ENCODE results near the gene TMEM132A.

TMEM132A gene

DNA sequence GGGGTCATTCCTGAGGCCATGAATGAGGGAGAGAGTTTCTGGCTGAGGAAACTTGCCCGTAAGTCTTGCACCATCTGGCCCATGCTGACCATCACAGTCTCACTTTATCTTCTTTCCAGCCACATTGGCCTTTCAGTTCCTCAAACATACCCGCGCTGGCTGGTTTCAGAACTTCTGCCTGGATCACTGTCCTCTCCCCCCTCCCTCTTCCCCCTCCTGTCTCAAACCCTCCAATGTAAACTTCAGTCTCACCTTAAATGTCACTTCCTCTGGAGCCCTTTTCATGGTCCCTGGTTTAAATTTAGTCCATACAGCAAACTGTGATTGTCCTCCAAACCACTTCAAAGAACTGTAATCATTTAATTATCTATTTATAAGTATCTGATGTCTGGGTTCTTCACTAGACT, 14.0 kb upstream of the TMEM132A start:
- Mint-ChIP-seq H3K27me3 (no peaks in the 10 kb centered on the region), H3K4me3 (peak overlapping the region; percentile 58), H3K36me3 (ENCODE audit: insufficient read depth) (peaks cover 18% of the 10 kb centered on the region), H3K9me3 (no peaks in the 10 kb centered on the region), H3K27ac (ENCODE audit: low read depth) (peak overlapping the region; percentile 89), H3K4me1 (peaks cover 61% of the 10 kb centered on the region)
- DNase-seq (ENCODE audit: low spot score in 2 of 2) (no peak), ATAC-seq (replicated peaks; ENCODE audit: extremely low read depth, poor library complexity, severe bottlenecking) (no peak)

DNA sequence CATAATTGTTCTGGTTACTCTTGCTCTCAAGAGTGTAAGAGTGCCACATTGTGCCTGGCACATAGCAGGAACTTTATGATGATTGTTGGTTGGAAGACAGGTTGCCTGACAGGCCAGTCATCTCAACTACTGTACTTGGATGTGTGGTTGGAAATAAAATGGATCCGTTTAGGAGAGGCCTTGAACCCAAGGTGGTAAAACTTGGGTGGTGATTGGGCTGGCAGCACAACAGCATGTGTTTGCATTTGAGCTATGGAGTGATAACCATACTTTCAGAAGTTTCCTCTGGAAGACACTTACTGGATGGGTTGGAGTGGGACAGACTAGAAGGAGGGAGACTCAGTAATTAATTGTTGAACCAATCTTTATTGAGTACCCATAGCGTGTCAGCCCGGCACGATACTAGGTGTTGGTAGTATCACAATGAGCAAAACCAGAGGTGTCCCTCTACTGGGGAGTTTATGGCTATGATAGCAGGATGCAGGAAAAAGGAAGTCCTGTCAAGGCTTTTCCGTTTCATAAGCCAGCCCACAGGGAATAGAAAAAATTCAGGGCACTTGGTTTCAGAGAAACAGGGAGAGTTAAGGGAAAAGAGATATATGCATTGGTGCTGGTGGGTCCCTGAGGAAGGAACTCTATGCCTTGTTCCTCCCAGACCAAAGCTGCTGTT, 13.4 kb upstream of the TMEM132A start:
- Mint-ChIP-seq H3K4me1 (peaks cover 61% of the 10 kb centered on the region), H3K9me3 (no peaks in the 10 kb centered on the region), H3K27ac (ENCODE audit: low read depth) (peak overlapping the region; percentile 89), H3K36me3 (ENCODE audit: insufficient read depth) (peaks cover 19% of the 10 kb centered on the region), H3K27me3 (no peaks in the 10 kb centered on the region), H3K4me3 (peak overlapping the region; percentile 58)
- ATAC-seq (replicated peaks; ENCODE audit: extremely low read depth, poor library complexity, severe bottlenecking) = no peak
- DNase-seq (ENCODE audit: low spot score in 2 of 2) = no peak

DNA sequence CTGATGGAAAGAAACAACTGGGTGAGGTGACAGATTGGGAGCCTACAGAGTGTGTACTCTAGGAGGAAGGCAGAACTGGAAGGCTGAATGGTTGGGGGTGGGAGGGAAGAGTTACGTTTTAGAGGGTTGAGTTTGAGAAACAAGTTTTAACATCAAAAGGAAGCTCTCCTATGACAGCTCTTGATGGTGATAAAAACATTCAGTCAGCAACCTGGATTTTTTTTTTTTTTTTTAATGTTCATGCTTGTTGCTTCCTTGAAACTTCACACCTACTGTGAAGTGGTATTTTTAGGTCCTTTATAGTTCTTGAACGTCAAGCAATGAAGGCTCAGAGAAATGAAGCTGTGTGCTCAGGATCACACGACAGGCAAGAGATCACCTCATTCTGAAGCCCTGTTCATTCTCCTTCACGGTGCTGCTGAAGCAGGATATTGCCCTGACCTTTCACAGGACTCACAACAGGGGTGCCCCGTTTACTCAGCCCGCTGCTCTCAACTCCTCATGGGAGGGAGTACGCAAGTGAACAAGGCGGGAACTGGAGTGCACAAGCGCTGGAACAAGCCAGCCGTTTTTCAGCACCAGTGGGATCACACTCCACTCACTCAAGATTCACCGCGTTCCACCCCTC, 11.9 kb upstream of the TMEM132A start:
- H3K9me3 Mint-ChIP-seq = no peaks in the 10 kb centered on the region
- peak; percentile 59 for ATAC-seq (replicated peaks; ENCODE audit: extremely low read depth, poor library complexity, severe bottlenecking)
- peak in 1 of 2 donors; percentile 33 for DNase-seq (ENCODE audit: low spot score in 2 of 2)
- peak overlapping the region; percentile 95 for H3K4me3 Mint-ChIP-seq
- H3K4me1 Mint-ChIP-seq = peaks cover 66% of the 10 kb centered on the region
- peak overlapping the region; percentile 89 for H3K27ac Mint-ChIP-seq (ENCODE audit: low read depth)
- no peaks in the 10 kb centered on the region for H3K27me3 Mint-ChIP-seq
- H3K36me3 Mint-ChIP-seq (ENCODE audit: insufficient read depth) = peaks cover 13% of the 10 kb centered on the region

DNA sequence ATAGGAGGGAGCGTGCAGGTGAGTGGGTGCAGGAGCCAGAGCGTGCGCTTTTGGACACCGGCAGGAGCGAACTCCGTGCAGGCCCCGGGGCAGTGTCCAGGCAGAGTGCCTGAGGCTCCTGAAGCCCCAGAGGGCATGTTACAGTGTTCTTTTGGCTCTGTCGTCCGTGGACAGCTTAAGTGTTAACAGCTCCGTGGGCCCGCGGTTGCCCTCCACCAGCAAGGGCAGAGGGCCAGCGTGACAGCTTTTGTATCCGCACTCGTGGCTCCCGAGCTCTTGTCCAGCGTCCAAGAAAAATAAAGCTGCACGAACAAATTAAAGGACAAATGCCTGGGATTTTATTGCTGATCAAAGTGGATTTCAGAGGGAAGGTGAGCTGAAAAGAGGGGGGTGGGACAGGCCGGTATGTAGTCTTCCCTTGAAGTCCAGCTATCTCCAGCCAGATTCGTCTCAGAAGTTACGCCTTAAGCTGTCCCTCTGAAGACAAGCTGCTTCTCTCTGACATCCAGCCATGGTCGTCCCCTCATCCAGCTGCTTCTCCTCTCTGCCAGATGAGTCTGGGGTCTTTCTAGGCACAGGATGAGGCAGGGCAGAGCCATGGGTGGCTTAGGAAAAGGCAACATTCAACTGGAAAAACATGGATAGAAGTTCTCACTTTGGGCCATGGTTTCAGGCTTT, 11.3 kb upstream of the TMEM132A start:
- H3K27ac Mint-ChIP-seq (ENCODE audit: low read depth) = peak overlapping the region; percentile 95
- no peak for ATAC-seq (replicated peaks; ENCODE audit: extremely low read depth, poor library complexity, severe bottlenecking)
- H3K4me3 Mint-ChIP-seq = peak overlapping the region; percentile 95
- peaks cover 13% of the 10 kb centered on the region for H3K36me3 Mint-ChIP-seq (ENCODE audit: insufficient read depth)
- H3K27me3 Mint-ChIP-seq = no peaks in the 10 kb centered on the region
- DNase-seq (ENCODE audit: low spot score in 2 of 2) = no peak
- no peaks in the 10 kb centered on the region for H3K9me3 Mint-ChIP-seq
- peaks cover 61% of the 10 kb centered on the region for H3K4me1 Mint-ChIP-seq

DNA sequence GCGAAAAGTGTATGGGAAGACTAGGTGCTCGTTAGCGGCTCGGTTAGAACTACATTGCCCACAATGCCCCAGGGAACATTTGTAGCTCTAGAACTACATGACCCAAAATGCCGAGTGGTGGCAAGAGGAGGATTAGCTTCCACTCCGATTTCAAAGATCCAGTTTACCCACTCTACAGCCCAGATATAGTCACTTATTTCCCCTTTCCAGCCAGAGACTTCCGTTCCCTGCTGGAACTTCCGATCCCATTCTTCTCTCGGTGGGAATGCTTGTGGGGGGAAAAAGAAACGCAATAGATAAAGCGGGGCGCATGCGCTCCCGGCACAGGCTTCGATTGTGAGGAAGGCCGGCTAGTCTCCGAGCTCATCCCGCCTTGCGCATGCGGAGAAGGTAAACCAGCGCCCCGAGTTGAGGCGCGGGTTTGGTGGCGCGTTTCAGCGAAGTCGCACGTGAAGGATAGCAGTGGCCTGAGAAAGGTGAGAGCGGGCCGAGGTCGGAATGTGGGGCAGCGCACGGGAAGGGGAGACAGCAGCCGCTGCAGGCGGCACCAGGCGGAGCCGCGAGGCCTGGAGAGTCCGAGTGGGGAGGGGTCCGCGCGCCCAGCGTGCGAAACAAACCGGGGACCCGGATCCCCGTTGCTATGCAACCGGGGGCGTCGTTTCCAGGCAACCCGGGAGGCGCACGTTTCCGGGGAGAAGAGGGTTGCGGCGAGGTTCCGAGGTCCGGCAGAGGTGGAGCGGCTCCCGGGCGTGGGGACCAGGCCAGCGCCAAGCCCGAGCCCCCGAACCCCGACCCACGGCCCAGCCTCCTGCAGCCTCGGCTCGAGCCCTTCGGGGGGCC, 10.2 kb upstream of the TMEM132A start, which contains the start of gene TMEM109:
TMEM109 (plus strand) TSS at position 366 of the 840 bp plus-strand sequence. CDS start 5,536 bp downstream, outside the sequence.
- Mint-ChIP-seq H3K27me3 (no peaks in the 10 kb centered on the region), H3K9me3 (no peaks in the 10 kb centered on the region), H3K36me3 (ENCODE audit: insufficient read depth) (peaks cover 13% of the 10 kb centered on the region), H3K4me3 (peak within 1 kb of the TSS; percentile 95), H3K27ac (ENCODE audit: low read depth) (peak within 1 kb of the TSS; percentile 95), H3K4me1 (peaks cover 61% of the 10 kb centered on the region)
- ATAC-seq (replicated peaks; ENCODE audit: extremely low read depth, poor library complexity, severe bottlenecking) (peak; percentile 57), DNase-seq (ENCODE audit: low spot score in 2 of 2) (peak; percentile 74 to 79)

DNA sequence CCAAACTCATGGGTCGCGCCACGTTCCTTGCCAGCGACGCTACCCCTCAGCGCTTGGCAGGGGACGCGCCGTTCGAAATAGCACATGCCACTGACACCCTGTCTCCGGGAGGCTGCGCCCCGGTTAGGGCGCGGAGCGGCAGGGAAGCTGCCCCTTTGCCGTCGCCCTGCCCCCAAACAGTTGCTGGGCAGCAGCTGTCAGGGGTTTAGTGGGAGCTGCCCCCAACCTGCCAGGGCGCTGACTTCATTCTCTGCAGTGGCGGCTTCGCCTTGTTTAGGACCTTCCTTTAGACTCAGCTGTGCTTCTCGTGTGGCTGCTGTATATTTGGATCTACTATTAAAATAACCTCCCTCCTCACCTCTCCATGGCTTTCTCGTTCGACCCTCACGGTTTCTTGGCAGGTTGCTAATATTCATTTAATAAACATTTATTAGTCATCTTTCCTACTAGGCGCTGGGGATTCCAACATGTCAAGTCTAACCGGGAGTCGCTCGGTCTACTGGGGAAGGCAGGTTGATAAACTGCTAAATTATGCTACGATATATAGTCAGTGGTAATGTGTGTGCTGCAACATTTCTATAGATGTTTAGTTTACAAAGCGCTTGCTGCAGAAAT, 9.5 kb upstream of the TMEM132A start:
- H3K4me3 Mint-ChIP-seq = peak overlapping the region; percentile 95
- H3K9me3 Mint-ChIP-seq = no peaks in the 10 kb centered on the region
- H3K27me3 Mint-ChIP-seq = no peaks in the 10 kb centered on the region
- peaks cover 61% of the 10 kb centered on the region for H3K4me1 Mint-ChIP-seq
- peaks cover 19% of the 10 kb centered on the region for H3K36me3 Mint-ChIP-seq (ENCODE audit: insufficient read depth)
- H3K27ac Mint-ChIP-seq (ENCODE audit: low read depth) = peak overlapping the region; percentile 79
- DNase-seq (ENCODE audit: low spot score in 2 of 2) = no peak
- no peak for ATAC-seq (replicated peaks; ENCODE audit: extremely low read depth, poor library complexity, severe bottlenecking)

DNA sequence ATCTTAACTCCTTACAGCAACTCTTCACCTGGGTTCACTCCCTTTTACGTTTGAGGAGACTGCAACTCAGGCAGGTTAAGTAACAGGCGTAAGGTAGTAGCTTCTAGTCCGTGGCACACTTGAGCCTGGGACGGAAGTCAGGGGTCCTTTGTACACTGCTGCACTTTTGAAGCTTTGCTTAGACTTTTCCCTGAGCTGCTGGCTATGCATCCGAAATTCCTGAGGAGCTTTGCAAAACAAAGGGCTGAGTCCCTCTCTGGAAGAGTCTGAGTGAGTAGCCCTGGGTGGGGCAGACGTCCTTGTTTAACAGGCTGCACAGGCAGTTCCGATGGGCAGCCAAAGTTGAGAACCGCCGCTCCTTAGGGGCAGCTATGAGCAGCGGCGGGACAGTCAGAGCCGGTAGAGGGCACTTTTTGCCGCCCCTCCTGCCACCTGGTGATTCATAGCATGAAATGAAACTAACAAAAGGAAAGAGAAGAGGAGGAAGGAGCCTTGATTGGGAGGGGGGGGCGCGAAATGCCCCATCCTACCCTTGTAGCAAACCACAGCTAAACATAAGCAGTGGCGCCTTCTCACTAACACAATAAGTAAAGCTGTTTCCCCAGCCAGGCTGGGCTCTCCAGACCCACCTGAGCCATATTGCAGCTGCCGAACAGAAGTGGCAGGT, 8.9 kb upstream of the TMEM132A start:
- Mint-ChIP-seq H3K4me3 (peak overlapping the region; percentile 95), H3K4me1 (peaks cover 57% of the 10 kb centered on the region), H3K27me3 (no peaks in the 10 kb centered on the region), H3K27ac (ENCODE audit: low read depth) (peak overlapping the region; percentile 79), H3K9me3 (no peaks in the 10 kb centered on the region), H3K36me3 (ENCODE audit: insufficient read depth) (peaks cover 24% of the 10 kb centered on the region)
- ATAC-seq (replicated peaks; ENCODE audit: extremely low read depth, poor library complexity, severe bottlenecking) (peak; percentile 52), DNase-seq (ENCODE audit: low spot score in 2 of 2) (peak; percentile 44 to 63)

DNA sequence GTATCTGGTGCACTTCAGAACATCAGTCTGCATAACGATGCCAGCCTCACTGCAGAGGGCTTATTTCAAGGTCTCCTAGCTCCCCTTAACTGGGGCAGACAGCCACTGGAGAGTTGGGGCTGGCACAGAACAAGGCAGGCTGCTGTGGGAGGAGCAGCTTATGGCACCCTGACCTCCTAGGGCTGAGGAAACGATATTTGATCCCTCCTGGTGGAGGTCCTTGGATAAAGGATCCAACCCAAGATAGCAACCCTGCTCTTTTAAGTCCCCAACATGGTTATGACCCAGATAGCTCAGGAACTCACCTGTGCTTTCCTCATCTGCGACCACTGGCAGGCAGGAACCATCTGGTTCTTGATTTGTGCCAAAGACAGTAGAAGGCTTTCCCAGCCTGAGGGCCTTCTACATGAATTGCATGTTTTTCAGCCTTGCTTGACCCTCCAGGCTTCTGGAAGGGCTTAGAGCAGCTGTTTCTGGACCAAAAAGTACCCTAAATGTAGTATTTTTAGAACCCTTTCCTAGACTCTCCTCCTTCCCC, 7.5 kb upstream of the TMEM132A start:
- H3K36me3 Mint-ChIP-seq (ENCODE audit: insufficient read depth) = peaks cover 31% of the 10 kb centered on the region
- no peaks in the 10 kb centered on the region for H3K9me3 Mint-ChIP-seq
- H3K4me1 Mint-ChIP-seq = peaks cover 45% of the 10 kb centered on the region
- peak overlapping the region; percentile 3 for H3K4me3 Mint-ChIP-seq
- ATAC-seq (replicated peaks; ENCODE audit: extremely low read depth, poor library complexity, severe bottlenecking) (no peak), DNase-seq (ENCODE audit: low spot score in 2 of 2) (no peak)
- no peak overlapping the region for H3K27ac Mint-ChIP-seq (ENCODE audit: low read depth)
- no peaks in the 10 kb centered on the region for H3K27me3 Mint-ChIP-seq

DNA sequence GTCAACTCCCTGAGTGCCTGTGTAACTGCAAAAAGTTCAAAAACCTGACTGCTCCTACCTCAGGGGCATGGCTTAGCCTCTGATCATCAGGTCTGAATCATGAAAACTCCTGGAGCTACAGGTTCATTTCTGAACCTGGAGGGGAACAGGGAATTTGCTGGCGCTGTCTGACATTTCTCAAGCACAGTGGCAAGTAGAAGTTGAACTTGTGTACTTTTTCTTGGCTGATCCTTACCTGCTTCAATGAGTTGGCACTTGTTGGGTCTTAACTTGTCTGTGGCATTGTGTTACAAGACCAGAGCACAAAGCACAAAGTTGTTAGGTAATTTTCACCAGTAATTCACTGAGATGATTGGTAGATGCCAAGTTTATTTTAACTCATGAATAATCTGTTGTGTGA, 7.0 kb upstream of the TMEM132A start:
- ATAC-seq (replicated peaks; ENCODE audit: extremely low read depth, poor library complexity, severe bottlenecking) = no peak
- no peaks in the 10 kb centered on the region for H3K9me3 Mint-ChIP-seq
- H3K27ac Mint-ChIP-seq (ENCODE audit: low read depth) = no peak overlapping the region
- no peaks in the 10 kb centered on the region for H3K27me3 Mint-ChIP-seq
- no peak overlapping the region for H3K4me3 Mint-ChIP-seq
- peaks cover 42% of the 10 kb centered on the region for H3K4me1 Mint-ChIP-seq
- H3K36me3 Mint-ChIP-seq (ENCODE audit: insufficient read depth) = peaks cover 31% of the 10 kb centered on the region
- no peak for DNase-seq (ENCODE audit: low spot score in 2 of 2)

DNA sequence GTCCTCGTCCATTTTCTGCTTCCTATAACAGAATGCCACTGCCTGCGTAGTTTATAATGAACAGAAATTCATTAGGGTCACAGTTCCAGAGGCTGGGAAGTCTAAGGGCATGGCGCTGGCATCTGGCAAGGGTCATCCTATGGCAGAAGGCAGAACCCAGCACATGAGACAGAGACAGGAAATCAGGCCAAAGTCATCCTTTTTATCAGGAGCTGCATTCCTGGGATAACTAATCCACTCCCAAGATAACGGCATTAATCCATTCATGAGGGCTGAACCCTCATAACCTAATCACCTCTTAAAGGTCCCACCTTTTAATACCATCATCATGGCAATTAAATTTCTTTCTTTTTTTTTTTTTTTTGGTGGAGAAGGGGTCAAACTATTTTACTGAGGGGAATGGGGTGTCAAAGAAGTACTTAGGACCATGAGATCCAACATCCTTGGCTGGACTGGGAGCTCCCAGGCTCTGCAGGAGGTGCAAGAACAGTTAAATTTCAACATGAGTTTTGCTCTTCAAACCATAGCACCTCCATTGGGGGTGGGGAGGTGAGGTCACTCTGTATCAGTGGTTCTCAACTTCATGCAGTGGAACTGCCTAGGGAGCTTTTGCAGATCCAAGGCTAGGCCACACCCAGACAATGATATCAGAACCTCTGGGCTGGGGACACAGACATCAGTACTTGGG, 5.9 kb upstream of the TMEM132A start:
- H3K4me3 Mint-ChIP-seq = no peak overlapping the region
- DNase-seq (ENCODE audit: low spot score in 2 of 2) (no peak), ATAC-seq (replicated peaks; ENCODE audit: extremely low read depth, poor library complexity, severe bottlenecking) (no peak)
- no peak overlapping the region for H3K27ac Mint-ChIP-seq (ENCODE audit: low read depth)
- H3K9me3 Mint-ChIP-seq = no peaks in the 10 kb centered on the region
- peaks cover 3% of the 10 kb centered on the region for H3K27me3 Mint-ChIP-seq
- H3K36me3 Mint-ChIP-seq (ENCODE audit: insufficient read depth) = peaks cover 29% of the 10 kb centered on the region
- peaks cover 43% of the 10 kb centered on the region for H3K4me1 Mint-ChIP-seq

DNA sequence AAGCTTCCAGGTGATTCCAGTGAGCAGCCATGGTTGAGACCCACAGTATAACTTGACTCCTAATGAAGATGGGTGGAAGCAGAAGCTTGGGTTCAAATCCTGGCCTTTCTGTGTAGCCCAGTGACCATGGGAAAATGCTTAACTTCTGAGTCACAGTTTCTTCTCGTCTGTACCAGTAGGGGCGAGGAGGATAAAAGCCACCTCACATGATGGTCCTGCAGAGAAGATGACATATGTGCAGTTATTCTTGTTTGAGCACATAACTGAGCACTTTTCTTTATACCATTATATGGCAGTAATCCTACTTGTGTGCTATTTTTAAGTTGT, 5.4 kb upstream of the TMEM132A start:
- Mint-ChIP-seq H3K4me3 (no peak overlapping the region), H3K36me3 (ENCODE audit: insufficient read depth) (peaks cover 26% of the 10 kb centered on the region), H3K27ac (ENCODE audit: low read depth) (no peak overlapping the region), H3K4me1 (peaks cover 40% of the 10 kb centered on the region), H3K9me3 (no peaks in the 10 kb centered on the region), H3K27me3 (peaks cover 7% of the 10 kb centered on the region)
- DNase-seq (ENCODE audit: low spot score in 2 of 2) (no peak), ATAC-seq (replicated peaks; ENCODE audit: extremely low read depth, poor library complexity, severe bottlenecking) (no peak)

Data from central memory CD8-positive, alpha-beta T cell (primary cell).